ENCODE measurements around the gene TCF12.

TCF12 gene

GRCh38 chr15:57183041-57183440, 264.6 kb downstream of the TCF12 start:
- Histone ChIP-seq H3K4me3 (replicated peaks; ENCODE audit: insufficient read depth, low read length) (no peak overlapping the region), H3K27ac (replicated peaks) (no peak overlapping the region), H3K27me3 (ENCODE audit: insufficient read depth, poor library complexity, severe bottlenecking) (no peaks in the 10 kb centered on the region)
- no peak for DNase-seq (ENCODE audit: low read depth in 1 of 2, low spot score in 1 of 2)
- TF ChIP-seq SPI1 (IDR thresholded peaks at IDR 0.05; ENCODE audit: borderline replicate concordance, low read depth) (no peak), GABPA (IDR thresholded peaks at IDR 0.05; ENCODE audit: low read depth) (no peak), REST (IDR thresholded peaks at IDR 0.05; ENCODE audit: insufficient replicate concordance, low read depth) (no peak), POLR2AphosphoS5 (IDR thresholded peaks at IDR 0.05; ENCODE audit: low read depth) (no peak), CTCF (IDR thresholded peaks at IDR 0.05; ENCODE audit: insufficient read depth, low read length) (no peak)

DNA sequence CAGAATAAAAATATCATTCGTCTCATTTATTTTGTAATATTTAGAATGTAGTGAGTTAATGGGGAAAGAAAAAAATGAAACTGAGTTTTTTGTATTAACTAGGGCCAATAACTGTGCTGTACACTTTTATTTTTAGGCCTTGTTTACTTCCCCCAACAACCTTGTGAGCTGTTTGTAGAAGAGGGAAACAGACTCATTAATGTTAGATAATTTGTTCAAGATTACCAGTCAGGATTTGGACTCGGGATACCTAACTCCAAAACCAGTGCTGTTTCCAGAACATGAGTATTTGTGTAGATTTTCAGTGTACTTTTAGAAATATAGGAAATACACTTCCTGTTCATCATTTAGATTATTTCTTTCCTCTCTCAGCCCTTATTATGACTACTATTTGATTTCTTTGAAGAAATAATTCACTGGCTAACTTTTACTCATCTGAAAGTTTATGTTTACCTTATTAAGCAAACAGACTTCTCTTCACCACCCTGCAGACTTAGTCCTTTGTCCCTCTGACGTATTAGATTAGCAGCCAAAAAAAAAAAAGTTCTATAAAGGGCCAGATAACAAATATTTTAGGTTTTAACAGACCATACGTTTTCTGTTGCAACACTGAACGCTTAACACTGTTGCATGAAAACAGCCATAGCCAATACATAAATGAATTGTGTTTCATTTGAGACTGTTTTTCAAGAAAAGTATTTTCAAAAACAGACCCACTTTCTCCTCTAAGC, 265.3 kb downstream of the TCF12 start:
- Histone ChIP-seq H3K27ac (replicated peaks) (no peak overlapping the region), H3K27me3 (ENCODE audit: insufficient read depth, poor library complexity, severe bottlenecking) (no peaks in the 10 kb centered on the region), H3K4me3 (replicated peaks; ENCODE audit: insufficient read depth, low read length) (no peak overlapping the region)
- TF ChIP-seq SPI1 (IDR thresholded peaks at IDR 0.05; ENCODE audit: borderline replicate concordance, low read depth) (no peak), REST (IDR thresholded peaks at IDR 0.05; ENCODE audit: insufficient replicate concordance, low read depth) (no peak), POLR2AphosphoS5 (IDR thresholded peaks at IDR 0.05; ENCODE audit: low read depth) (no peak), GABPA (IDR thresholded peaks at IDR 0.05; ENCODE audit: low read depth) (no peak), CTCF (IDR thresholded peaks at IDR 0.05; ENCODE audit: insufficient read depth, low read length) (no peak)
- no peak for DNase-seq (ENCODE audit: low read depth in 1 of 2, low spot score in 1 of 2)

GRCh38 chr15:57184502-57184901, 266.1 kb downstream of the TCF12 start:
- DNase-seq (ENCODE audit: low read depth in 1 of 2, low spot score in 1 of 2): no peak
- Histone ChIP-seq H3K27me3 (ENCODE audit: insufficient read depth, poor library complexity, severe bottlenecking) (no peaks in the 10 kb centered on the region), H3K4me3 (replicated peaks; ENCODE audit: insufficient read depth, low read length) (no peak overlapping the region), H3K27ac (replicated peaks) (no peak overlapping the region)
- TF ChIP-seq REST (IDR thresholded peaks at IDR 0.05; ENCODE audit: insufficient replicate concordance, low read depth) (no peak), CTCF (IDR thresholded peaks at IDR 0.05; ENCODE audit: insufficient read depth, low read length) (no peak), SPI1 (IDR thresholded peaks at IDR 0.05; ENCODE audit: borderline replicate concordance, low read depth) (no peak), GABPA (IDR thresholded peaks at IDR 0.05; ENCODE audit: low read depth) (no peak), POLR2AphosphoS5 (IDR thresholded peaks at IDR 0.05; ENCODE audit: low read depth) (no peak)

Measured in HL-60 (cell line).